Breast epithelium (tissue), 4 donors: Measurements from ENCODE around the gene CINP. TPM values are rescaled to one million over a fixed set of nuclear protein-coding genes. Genes with fewer than 3 reads are reported as not detected.
A peak's percentile ranks its signal among the peaks of the same experiment; 100 is the strongest.
"Not testable (repeated sequence)": the region's sequence is repeated elsewhere in the genome, so short reads cannot be mapped to it uniquely, and the experiment has no call there.

ENCODE experiments used
- DNase-seq, 2 donors: peaks; one replicate each; pipeline ENCODE4 v3.0.0-alpha.2; 2019; ENCODE audit warnings: low spot score in 2 of 2
- H3K27ac ChIP-seq, 2 donors: fragments of 200-600 bp; sonication (generic) in 1 of 2; one replicate each; pipeline ENCODE4 v1.5.1; 2016 to 2019; ENCODE audit warnings: mild to moderate bottlenecking in 1 of 2
- H3K27me3 ChIP-seq, 2 donors: fragments of 200-600 bp; sonication (generic) in 1 of 2; one replicate each; pipeline versions ENCODE4 v1.5.1 to v1.6.0; 2017 to 2019; ENCODE audit warnings: control low read depth in 1 of 2, mild to moderate bottlenecking in 1 of 2
- H3K36me3 ChIP-seq: fragments of 200-600 bp; one replicate; pipeline ENCODE4 v1.5.1; 2019
- H3K4me1 ChIP-seq, 2 donors: fragments of 200-600 bp; sonication (generic); one replicate each; pipeline ENCODE4 v1.5.1; 2016 to 2019; ENCODE audit warnings: control low read depth in 1 of 2
- H3K4me3 ChIP-seq, 3 donors: fragments of 200-600 bp; sonication (generic); 1 replicate in 2 of 3; 2 replicates in 1 of 3; pipeline ENCODE4 v1.5.1; 2016 to 2019; ENCODE audit warnings: mild to moderate bottlenecking in 3 of 3, moderate library complexity in 2 of 3
- H3K9me3 ChIP-seq, 2 donors: fragments of 200-600 bp; sonication (generic) in 1 of 2; one replicate each; pipeline ENCODE4 v1.5.1; 2016 to 2019; ENCODE audit warnings: control low read depth in 1 of 2
- CTCF ChIP-seq, 3 donors: fragments of 450-650 bp; IDR thresholded peaks; one replicate each; pipeline ENCODE4 v1.5.1; 2016 to 2017; ENCODE audit warnings: antibody characterized with exemption in 3 of 3, mild to moderate bottlenecking in 3 of 3, moderate library complexity in 3 of 3
- POLR2A ChIP-seq: fragments of 450-650 bp; IDR thresholded peaks from one replicate; pipeline ENCODE4 v1.6.1; 2016; ENCODE audit warnings: antibody characterized with exemption, mild to moderate bottlenecking, moderate library complexity
- POLR2AphosphoS5 ChIP-seq, 3 donors: sonication (generic); formaldehyde crosslinking; IDR thresholded peaks; one replicate each; pipeline ENCODE4 v1.6.1; 2017; ENCODE audit warnings: antibody characterized with exemption in 3 of 3
- intact Hi-C: fragments of 100-400 bp; cut with DNase I; formaldehyde crosslinking; loops from one replicate; pipeline ENCODE4 v1.15.1; 2023; ENCODE audit warnings: low total_unique reads
- total RNA-seq, 3 donors: library from RNA; depleted of rRNA; stranded (reverse); fragments of >200 nt; gene quantifications; one replicate each; pipeline ENCODE4 v1.1.0, GENCODE V29; 2016

The CINP gene
- total RNA-seq, 3 donors from 2014 or later: 28.8 to 34.7 (median 33.4) TPM

- Histone ChIP-seq H3K27ac (no peak overlapping the region), H3K27me3 (no peaks in the 10 kb centered on the region), H3K9me3 (no peaks in the 10 kb centered on the region), H3K36me3 (no peaks in the 10 kb centered on the region), H3K4me1 (peaks cover 0 to 6% of the 10 kb centered on the region in 2 donors), H3K4me3 (no peak overlapping the region)
- TF ChIP-seq POLR2A: no peak
- TF ChIP-seq POLR2AphosphoS5 (IDR thresholded peaks at IDR 0.05): no peak
- no peak for TF ChIP-seq CTCF (IDR thresholded peaks at IDR 0.05)
- intact Hi-C loops: no loop called here
- DNase-seq: no peak
Measured at GRCh38 chr14:102359341-102359740, 3.3 kb downstream of the CINP start.

GRCh38 chr14:102356280-102356679 lies 6.4 kb downstream of the CINP start:
- no peaks in the 10 kb centered on the region for H3K36me3 ChIP-seq
- no peaks in the 10 kb centered on the region for H3K4me1 ChIP-seq
- no peaks in the 10 kb centered on the region for H3K9me3 ChIP-seq
- no peak for DNase-seq
- intact Hi-C loops: no loop called here
- no peak for TF ChIP-seq POLR2AphosphoS5 (IDR thresholded peaks at IDR 0.05)
- TF ChIP-seq CTCF (IDR thresholded peaks at IDR 0.05): no peak
- TF ChIP-seq POLR2A: no peak
- no peaks in the 10 kb centered on the region for H3K27me3 ChIP-seq
- H3K4me3 ChIP-seq: no peak overlapping the region
- H3K27ac ChIP-seq: no peak overlapping the region

- H3K4me3 ChIP-seq: no peak overlapping the region
Measured at GRCh38 chr14:102353126-102353619, 9.5 kb downstream of the CINP start.

GRCh38 chr14:102352213-102352612 lies 10.5 kb downstream of the CINP start:
- intact Hi-C loops: no loop called here
- no peaks in the 10 kb centered on the region for H3K36me3 ChIP-seq

More at GRCh38 chr14:102353126-102353619, 9.5 kb downstream of the CINP start:
- Histone ChIP-seq H3K27ac (no peak overlapping the region), H3K36me3 (no peaks in the 10 kb centered on the region), H3K4me1 (no peaks in the 10 kb centered on the region), H3K9me3 (no peaks in the 10 kb centered on the region), H3K27me3 (no peaks in the 10 kb centered on the region)
- DNase-seq: no peak
- intact Hi-C loops: no loop called here
- no peak for TF ChIP-seq POLR2AphosphoS5 (IDR thresholded peaks at IDR 0.05)
- TF ChIP-seq CTCF (IDR thresholded peaks at IDR 0.05): no peak
- TF ChIP-seq POLR2A: no peak

GRCh38 chr14:102351593-102351992 lies 11.1 kb downstream of the CINP start:
- H3K27me3 ChIP-seq, H3K9me3 ChIP-seq, H3K4me1 ChIP-seq, intact Hi-C loops, H3K4me3 ChIP-seq, H3K36me3 ChIP-seq, H3K27ac ChIP-seq, DNase-seq: not testable (repeated sequence)

More at GRCh38 chr14:102352213-102352612, 10.5 kb downstream of the CINP start:
- Histone ChIP-seq H3K27ac (no peak overlapping the region), H3K4me3 (no peak overlapping the region), H3K9me3 (no peaks in the 10 kb centered on the region), H3K27me3 (no peaks in the 10 kb centered on the region), H3K4me1 (no peaks in the 10 kb centered on the region)
- TF ChIP-seq CTCF (IDR thresholded peaks at IDR 0.05) (no peak), POLR2AphosphoS5 (IDR thresholded peaks at IDR 0.05) (no peak)
- no peak for DNase-seq

GRCh38 chr14:102351023-102351422 lies 11.7 kb downstream of the CINP start:
- TF ChIP-seq POLR2AphosphoS5 (IDR thresholded peaks at IDR 0.05) (no peak), POLR2A (no peak), CTCF (IDR thresholded peaks at IDR 0.05) (no peak)
- Histone ChIP-seq H3K36me3 (no peaks in the 10 kb centered on the region), H3K9me3 (no peaks in the 10 kb centered on the region), H3K4me3 (no peak overlapping the region), H3K27me3 (no peaks in the 10 kb centered on the region), H3K4me1 (no peaks in the 10 kb centered on the region), H3K27ac (peak overlapping the region in 1 of 2 donors; percentile 67)
- DNase-seq: no peak
- intact Hi-C loops: no loop called here
